ENCODE measurements around the gene SIVA1. TPM values are rescaled to one million over a fixed set of nuclear protein-coding genes. Genes with fewer than 3 reads are reported as not detected.

SIVA1 gene
- polyA plus RNA-seq, 3 donors = 102 to 193 (median 156) TPM

GRCh38 chr14:104747876-104748275, 5.1 kb upstream of the SIVA1 start:
- no peak overlapping the region for H3K4me2 ChIP-seq (replicated peaks; ENCODE audit: extremely low read depth, low read length, poor library complexity, severe bottlenecking)
- WGBS (ENCODE audit: insufficient coverage) = 60% methylated on average over 9 of the region's 9 CpGs
- H3K27ac ChIP-seq (ENCODE audit: low read depth in 1 of 2, low read length in 2 of 2) = no peak overlapping the region
- no peak for DNase-seq
- H3K4me3 ChIP-seq (replicated peaks in 1 of 3; ENCODE audit: low read depth in 2 of 3, low read length in 3 of 3) = no peak overlapping the region
- intact Hi-C loops (cut with micrococcal nuclease) = no loop called here
- H2AFZ ChIP-seq (ENCODE audit: insufficient read depth, low read depth, low read length, poor library complexity, severe bottlenecking) = peak overlapping the region; percentile 41
- peaks cover 6 to 25% of the 10 kb centered on the region in 2 donors for H3K4me1 ChIP-seq (ENCODE audit: control insufficient read depth in 1 of 2, insufficient read depth in 2 of 2, low read length in 2 of 2)
- peaks cover 17% of the 10 kb centered on the region for H3K4me1 Mint-ChIP-seq
- peaks cover 0 to 8% (median 2%) of the 10 kb centered on the region in 7 donors for H3K9me3 Mint-ChIP-seq
- H3K9me3 ChIP-seq (replicated peaks in 1 of 2; ENCODE audit: control insufficient read depth in 1 of 2, insufficient read depth in 1 of 2, low read length in 2 of 2) = no peaks in the 10 kb centered on the region
- H3K27ac Mint-ChIP-seq = no peak overlapping the region
- TF ChIP-seq, protein P1, sequence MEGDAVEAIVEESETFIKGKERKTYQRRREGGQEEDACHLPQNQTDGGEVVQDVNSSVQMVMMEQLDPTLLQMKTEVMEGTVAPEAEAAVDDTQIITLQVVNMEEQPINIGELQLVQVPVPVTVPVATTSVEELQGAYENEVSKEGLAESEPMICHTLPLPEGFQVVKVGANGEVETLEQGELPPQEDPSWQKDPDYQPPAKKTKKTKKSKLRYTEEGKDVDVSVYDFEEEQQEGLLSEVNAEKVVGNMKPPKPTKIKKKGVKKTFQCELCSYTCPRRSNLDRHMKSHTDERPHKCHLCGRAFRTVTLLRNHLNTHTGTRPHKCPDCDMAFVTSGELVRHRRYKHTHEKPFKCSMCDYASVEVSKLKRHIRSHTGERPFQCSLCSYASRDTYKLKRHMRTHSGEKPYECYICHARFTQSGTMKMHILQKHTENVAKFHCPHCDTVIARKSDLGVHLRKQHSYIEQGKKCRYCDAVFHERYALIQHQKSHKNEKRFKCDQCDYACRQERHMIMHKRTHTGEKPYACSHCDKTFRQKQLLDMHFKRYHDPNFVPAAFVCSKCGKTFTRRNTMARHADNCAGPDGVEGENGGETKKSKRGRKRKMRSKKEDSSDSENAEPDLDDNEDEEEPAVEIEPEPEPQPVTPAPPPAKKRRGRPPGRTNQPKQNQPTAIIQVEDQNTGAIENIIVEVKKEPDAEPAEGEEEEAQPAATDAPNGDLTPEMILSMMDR (IDR thresholded peaks at IDR 0.05) = no peak
- no peaks in the 10 kb centered on the region for H3K27me3 ChIP-seq (ENCODE audit: control insufficient read depth in 2 of 2, insufficient read depth in 2 of 2, low read length in 2 of 2)
- no peaks in the 10 kb centered on the region for H3K36me3 ChIP-seq (replicated peaks in 1 of 2; ENCODE audit: control insufficient read depth in 1 of 2, insufficient read depth in 2 of 2, low read length in 2 of 2)
- no peak overlapping the region for H3K4me3 Mint-ChIP-seq
- no peaks in the 10 kb centered on the region for H3K27me3 Mint-ChIP-seq (ENCODE audit: low read depth in 3 of 3)
- no peaks in the 10 kb centered on the region for H3K79me2 ChIP-seq (ENCODE audit: insufficient read depth, low read length)
- peaks cover 0 to 4% of the 10 kb centered on the region in 2 donors for H3K36me3 Mint-ChIP-seq
- H3K9ac ChIP-seq (ENCODE audit: insufficient read depth, low read length, poor library complexity, severe bottlenecking) = no peak overlapping the region
- H4K20me1 ChIP-seq (ENCODE audit: insufficient read depth, low read length) = no peaks in the 10 kb centered on the region

GRCh38 chr14:104749111-104749649, 3.8 kb upstream of the SIVA1 start:
- Mint-ChIP-seq H3K27ac (peak overlapping the region in 1 of 7 donors; percentile 71), H3K4me3 (no peak overlapping the region), H3K4me1 (peaks cover 24% of the 10 kb centered on the region), H3K9me3 (peaks cover 0 to 8% (median 2%) of the 10 kb centered on the region in 7 donors), H3K36me3 (peaks cover 0 to 4% of the 10 kb centered on the region in 2 donors), H3K27me3 (ENCODE audit: low read depth in 3 of 3) (no peaks in the 10 kb centered on the region)
- no peak overlapping the region for H2AFZ ChIP-seq (ENCODE audit: insufficient read depth, low read depth, low read length, poor library complexity, severe bottlenecking)
- no peak overlapping the region for H3K4me2 ChIP-seq (replicated peaks; ENCODE audit: extremely low read depth, low read length, poor library complexity, severe bottlenecking)
- TF ChIP-seq, protein P1 (IDR thresholded peaks at IDR 0.05) = no peak
- peaks cover 12% of the 10 kb centered on the region for H3K79me2 ChIP-seq (ENCODE audit: insufficient read depth, low read length)
- DNase-seq = no peak
- H3K36me3 ChIP-seq (replicated peaks in 1 of 2; ENCODE audit: control insufficient read depth in 1 of 2, insufficient read depth in 2 of 2, low read length in 2 of 2) = no peaks in the 10 kb centered on the region
- intact Hi-C loops (cut with micrococcal nuclease) = no loop called here
- H4K20me1 ChIP-seq (ENCODE audit: insufficient read depth, low read length) = peaks cover 2% of the 10 kb centered on the region
- no peak overlapping the region for H3K27ac ChIP-seq (ENCODE audit: low read depth in 1 of 2, low read length in 2 of 2)
- no peak overlapping the region for H3K9ac ChIP-seq (ENCODE audit: insufficient read depth, low read length, poor library complexity, severe bottlenecking)
- peaks cover 14 to 35% of the 10 kb centered on the region in 2 donors for H3K4me1 ChIP-seq (ENCODE audit: control insufficient read depth in 1 of 2, insufficient read depth in 2 of 2, low read length in 2 of 2)
- no peaks in the 10 kb centered on the region for H3K27me3 ChIP-seq (ENCODE audit: control insufficient read depth in 2 of 2, insufficient read depth in 2 of 2, low read length in 2 of 2)
- no peak overlapping the region for H3K4me3 ChIP-seq (replicated peaks in 1 of 3; ENCODE audit: low read depth in 2 of 3, low read length in 3 of 3)
- whole genome bisulfite sequencing (ENCODE audit: insufficient coverage) = 44% methylated on average over 9 of the region's 11 CpGs
- no peaks in the 10 kb centered on the region for H3K9me3 ChIP-seq (replicated peaks in 1 of 2; ENCODE audit: control insufficient read depth in 1 of 2, insufficient read depth in 1 of 2, low read length in 2 of 2)

Data from CD14-positive monocyte (primary cell).